Measurements from ENCODE around the gene FOXO3. TPM values are rescaled to one million over a fixed set of nuclear protein-coding genes. Genes with fewer than 3 reads are reported as not detected.
A peak's percentile ranks its signal among the peaks of the same experiment; 100 is the strongest.

The FOXO3 gene
- total RNA-seq, 2 donors from 2014 or later: 10.4 to 21.3 TPM

DNA sequence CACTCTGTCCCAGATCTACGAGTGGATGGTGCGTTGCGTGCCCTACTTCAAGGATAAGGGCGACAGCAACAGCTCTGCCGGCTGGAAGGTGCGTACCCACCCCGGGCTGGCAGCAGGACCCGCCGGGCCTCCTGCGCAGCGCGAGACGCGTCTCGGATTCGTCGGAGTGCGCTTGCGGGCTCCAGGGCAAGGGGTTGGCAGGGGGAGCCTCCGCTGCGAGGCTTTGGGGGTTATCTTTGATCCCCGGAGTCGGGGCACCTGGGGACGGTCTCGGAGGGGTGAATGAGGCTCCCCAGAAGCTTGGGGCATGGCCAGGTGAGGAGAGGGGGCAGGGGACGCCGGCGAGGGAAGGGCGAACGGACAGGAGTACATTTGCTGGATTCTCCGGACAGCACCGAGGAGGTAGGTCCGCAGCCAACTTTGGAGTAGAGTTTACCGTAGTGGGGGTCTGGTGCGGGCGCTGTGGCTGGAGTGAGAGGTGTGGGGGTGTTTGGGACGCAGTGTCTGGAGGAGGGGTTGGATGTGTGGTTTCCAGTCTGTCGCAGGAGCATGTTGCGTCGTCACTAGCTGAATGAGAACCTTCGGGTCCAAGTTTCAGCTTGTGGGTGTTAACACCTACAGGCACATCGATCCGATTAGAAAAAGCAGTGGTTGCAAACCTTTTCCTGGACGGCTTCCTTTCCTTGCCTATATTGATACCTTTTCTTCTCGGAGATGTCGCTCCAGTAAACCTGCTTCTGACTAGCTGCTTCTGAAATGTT, 1.2 kb downstream of the FOXO3 start:
- Mint-ChIP-seq H3K9me3 (no peaks in the 10 kb centered on the region), H3K27me3 (no peaks in the 10 kb centered on the region), H3K4me1 (peaks cover 38% of the 10 kb centered on the region), H3K27ac (peak overlapping the region; percentile 31), H3K36me3 (ENCODE audit: low read depth) (peaks cover 54% of the 10 kb centered on the region), H3K4me3 (peak overlapping the region; percentile 76)
- no peak for ATAC-seq (replicated peaks)

DNA sequence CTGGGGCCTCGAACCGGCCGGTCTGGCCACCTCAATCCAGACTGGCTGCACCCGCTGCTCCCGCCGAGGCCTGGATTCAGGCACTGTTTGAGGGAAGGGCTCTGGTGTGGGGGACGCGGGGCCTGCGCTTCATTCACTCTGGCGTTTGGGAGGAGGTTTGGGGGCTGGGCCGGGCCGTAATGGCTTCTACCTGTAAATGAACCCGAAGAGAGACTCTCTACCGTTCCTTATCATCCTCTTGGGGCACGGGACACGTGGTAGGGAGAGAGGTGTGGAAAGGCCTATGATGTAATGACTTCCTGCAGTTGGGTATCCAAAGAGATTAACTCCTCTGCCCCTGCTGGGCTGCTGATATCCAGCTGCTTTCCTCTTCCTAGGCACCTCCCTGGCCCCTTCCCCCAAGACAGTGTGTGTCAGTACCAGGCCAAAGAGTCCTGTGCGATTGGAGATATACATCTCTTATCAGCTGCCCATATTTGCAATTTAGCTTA, 1.8 kb downstream of the FOXO3 start:
- ATAC-seq (replicated peaks): no peak
- Mint-ChIP-seq H3K4me3 (peak overlapping the region; percentile 76), H3K9me3 (no peaks in the 10 kb centered on the region), H3K36me3 (ENCODE audit: low read depth) (peaks cover 60% of the 10 kb centered on the region), H3K4me1 (peaks cover 43% of the 10 kb centered on the region), H3K27me3 (no peaks in the 10 kb centered on the region), H3K27ac (peak overlapping the region; percentile 31)

DNA sequence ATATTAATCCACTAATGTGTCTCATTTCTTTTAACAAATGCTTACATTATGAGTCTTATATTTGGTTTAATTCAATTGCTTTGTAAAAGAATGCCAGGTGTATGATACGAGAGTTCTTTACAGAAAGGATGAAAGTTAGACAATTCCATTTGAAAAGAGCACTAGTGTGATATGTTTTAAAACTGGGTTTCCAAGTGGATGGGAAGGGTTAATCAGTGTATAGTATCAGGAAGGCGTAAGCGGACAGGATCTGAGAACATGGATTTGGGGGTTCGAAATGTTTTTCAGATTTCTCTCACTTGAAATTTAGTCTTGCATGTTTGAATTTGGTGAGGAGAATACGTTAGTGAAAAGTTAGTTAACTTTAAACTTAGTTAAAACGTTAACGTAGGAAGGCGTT, 2.6 kb downstream of the FOXO3 start:
- Mint-ChIP-seq H3K4me3 (peak overlapping the region; percentile 76), H3K9me3 (no peaks in the 10 kb centered on the region), H3K4me1 (peaks cover 46% of the 10 kb centered on the region), H3K27ac (no peak overlapping the region), H3K27me3 (no peaks in the 10 kb centered on the region), H3K36me3 (ENCODE audit: low read depth) (peaks cover 66% of the 10 kb centered on the region)
- no peak for ATAC-seq (replicated peaks)

DNA sequence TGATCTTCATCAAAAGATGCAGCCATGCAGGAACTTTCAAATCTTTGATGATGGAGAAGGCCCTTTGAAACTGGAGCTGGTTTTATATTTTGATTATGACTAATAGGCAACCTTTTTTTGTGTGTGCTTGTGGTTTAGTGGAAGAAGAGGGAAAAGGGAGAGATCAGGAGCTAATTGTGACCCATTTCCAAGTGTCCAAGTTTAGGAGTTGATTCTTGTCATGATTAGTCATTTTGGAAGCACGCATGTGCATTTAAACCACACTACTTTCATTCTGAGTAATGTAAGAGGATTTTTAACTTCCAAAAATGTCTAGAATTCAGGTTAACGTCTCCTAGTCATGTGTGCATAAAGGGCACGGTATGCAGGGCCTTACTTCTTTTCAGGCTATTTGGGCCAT, 3.5 kb downstream of the FOXO3 start:
- Mint-ChIP-seq H3K4me1 (peaks cover 54% of the 10 kb centered on the region), H3K9me3 (no peaks in the 10 kb centered on the region), H3K27me3 (no peaks in the 10 kb centered on the region), H3K36me3 (ENCODE audit: low read depth) (peaks cover 69% of the 10 kb centered on the region), H3K4me3 (peak overlapping the region; percentile 67), H3K27ac (peak overlapping the region; percentile 79)
- peak; percentile 16 for ATAC-seq (replicated peaks)

DNA sequence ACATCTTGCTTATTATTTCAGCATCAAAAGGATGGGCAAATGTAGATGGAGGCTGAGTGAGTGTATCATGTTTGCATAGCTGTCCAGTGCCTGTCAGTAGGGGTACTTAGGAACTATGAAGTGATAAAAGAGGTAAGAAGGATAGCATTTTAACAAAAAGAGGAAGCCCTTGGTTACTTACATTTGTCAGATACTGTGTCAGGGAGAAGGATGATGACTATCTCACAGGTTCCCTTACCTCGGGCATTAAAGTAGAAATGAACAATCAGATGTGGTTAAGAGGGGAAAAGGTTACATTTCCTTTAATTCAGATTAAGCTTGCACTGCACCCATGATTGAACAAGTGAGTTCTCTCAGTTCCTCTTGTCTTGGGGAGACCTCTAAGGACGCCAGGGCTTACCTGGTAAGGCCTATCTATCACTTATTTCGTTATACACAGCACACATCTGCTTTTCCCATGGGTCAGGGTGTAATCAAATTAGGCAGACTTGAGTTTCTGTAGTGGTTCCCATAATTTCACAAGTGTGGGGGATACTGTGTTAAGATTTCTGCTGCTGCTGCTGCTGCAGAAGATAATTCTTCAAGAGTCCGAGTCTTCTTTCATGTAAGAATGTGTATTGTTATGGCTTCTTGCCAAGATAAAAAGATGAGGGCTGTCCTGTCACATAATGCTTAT, 4.5 kb downstream of the FOXO3 start:
- peaks cover 54% of the 10 kb centered on the region for H3K4me1 Mint-ChIP-seq
- H3K9me3 Mint-ChIP-seq: no peaks in the 10 kb centered on the region
- peak overlapping the region; percentile 79 for H3K27ac Mint-ChIP-seq
- H3K27me3 Mint-ChIP-seq: no peaks in the 10 kb centered on the region
- H3K36me3 Mint-ChIP-seq (ENCODE audit: low read depth): peaks cover 77% of the 10 kb centered on the region
- peak overlapping the region; percentile 67 for H3K4me3 Mint-ChIP-seq
- peak; percentile 72 for ATAC-seq (replicated peaks)

DNA sequence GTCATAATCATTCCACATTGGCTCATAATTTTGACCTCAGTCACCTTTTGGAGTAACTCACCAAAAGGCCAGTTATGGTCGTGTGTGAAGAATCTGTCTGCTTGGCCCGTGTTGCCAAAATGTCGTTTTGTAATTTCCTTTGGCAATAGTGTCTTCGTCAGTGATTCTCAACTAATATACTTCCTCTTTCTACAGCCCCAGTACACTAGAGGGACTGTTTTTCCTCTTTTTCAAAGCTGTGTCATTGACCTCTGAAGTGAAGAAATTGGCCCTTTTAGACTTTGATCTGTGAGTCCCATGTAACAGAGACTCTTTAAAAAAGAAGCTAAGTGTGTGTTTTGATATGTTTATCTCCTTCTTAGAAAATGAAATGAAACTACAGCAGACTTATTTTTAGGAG, 5.2 kb downstream of the FOXO3 start:
- H3K27ac Mint-ChIP-seq: peak overlapping the region; percentile 79
- H3K9me3 Mint-ChIP-seq: no peaks in the 10 kb centered on the region
- H3K4me1 Mint-ChIP-seq: peaks cover 55% of the 10 kb centered on the region
- no peak for ATAC-seq (replicated peaks)
- peak overlapping the region; percentile 67 for H3K4me3 Mint-ChIP-seq
- H3K36me3 Mint-ChIP-seq (ENCODE audit: low read depth): peaks cover 84% of the 10 kb centered on the region
- no peaks in the 10 kb centered on the region for H3K27me3 Mint-ChIP-seq

DNA sequence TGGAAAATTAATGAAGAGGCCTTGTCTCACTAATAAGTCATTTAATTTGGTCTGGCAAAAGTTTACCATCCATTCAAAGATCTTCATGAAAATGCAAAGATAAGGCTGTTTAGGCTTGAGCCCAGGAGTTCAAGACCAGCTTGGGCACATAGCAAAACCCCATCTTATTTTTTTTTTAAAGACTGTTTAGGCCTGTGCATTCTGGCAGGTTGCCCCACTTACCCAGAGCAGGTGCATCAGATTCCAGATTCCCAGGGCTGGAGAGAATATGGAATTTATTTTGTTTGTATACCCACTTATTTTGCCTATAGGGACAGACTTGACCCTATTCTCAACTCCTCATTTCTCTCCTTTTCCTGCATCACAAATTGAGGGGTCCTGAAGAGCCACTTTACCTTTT, 5.7 kb downstream of the FOXO3 start:
- H3K27me3 Mint-ChIP-seq: no peaks in the 10 kb centered on the region
- H3K27ac Mint-ChIP-seq: peak overlapping the region; percentile 79
- peaks cover 89% of the 10 kb centered on the region for H3K36me3 Mint-ChIP-seq (ENCODE audit: low read depth)
- peak overlapping the region; percentile 67 for H3K4me3 Mint-ChIP-seq
- ATAC-seq (replicated peaks): no peak
- peaks cover 60% of the 10 kb centered on the region for H3K4me1 Mint-ChIP-seq
- no peaks in the 10 kb centered on the region for H3K9me3 Mint-ChIP-seq

DNA sequence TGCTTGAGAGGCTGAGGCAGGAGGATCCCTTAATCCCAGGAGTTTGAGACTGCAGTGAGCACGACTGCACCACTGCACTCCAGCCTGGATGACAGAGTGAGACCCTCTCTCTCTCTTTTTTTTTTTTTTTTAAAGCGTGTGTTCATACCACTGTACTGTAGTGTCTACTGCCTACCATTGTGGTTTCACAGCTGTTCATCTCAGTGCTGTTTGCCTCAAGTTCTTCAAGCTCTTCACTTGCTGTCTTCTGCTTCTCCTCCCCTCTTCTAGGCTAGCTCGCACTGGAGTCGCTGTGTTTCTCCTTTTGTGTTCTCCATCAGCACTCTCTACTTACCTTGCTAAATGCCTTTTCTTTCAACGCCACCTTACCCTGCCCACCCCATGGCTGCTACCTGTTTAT, 7.4 kb downstream of the FOXO3 start:
- peaks cover 51% of the 10 kb centered on the region for H3K4me1 Mint-ChIP-seq
- no peak overlapping the region for H3K27ac Mint-ChIP-seq
- H3K9me3 Mint-ChIP-seq: no peaks in the 10 kb centered on the region
- no peak for ATAC-seq (replicated peaks)
- no peaks in the 10 kb centered on the region for H3K27me3 Mint-ChIP-seq
- no peak overlapping the region for H3K4me3 Mint-ChIP-seq
- peaks cover 78% of the 10 kb centered on the region for H3K36me3 Mint-ChIP-seq (ENCODE audit: low read depth)

DNA sequence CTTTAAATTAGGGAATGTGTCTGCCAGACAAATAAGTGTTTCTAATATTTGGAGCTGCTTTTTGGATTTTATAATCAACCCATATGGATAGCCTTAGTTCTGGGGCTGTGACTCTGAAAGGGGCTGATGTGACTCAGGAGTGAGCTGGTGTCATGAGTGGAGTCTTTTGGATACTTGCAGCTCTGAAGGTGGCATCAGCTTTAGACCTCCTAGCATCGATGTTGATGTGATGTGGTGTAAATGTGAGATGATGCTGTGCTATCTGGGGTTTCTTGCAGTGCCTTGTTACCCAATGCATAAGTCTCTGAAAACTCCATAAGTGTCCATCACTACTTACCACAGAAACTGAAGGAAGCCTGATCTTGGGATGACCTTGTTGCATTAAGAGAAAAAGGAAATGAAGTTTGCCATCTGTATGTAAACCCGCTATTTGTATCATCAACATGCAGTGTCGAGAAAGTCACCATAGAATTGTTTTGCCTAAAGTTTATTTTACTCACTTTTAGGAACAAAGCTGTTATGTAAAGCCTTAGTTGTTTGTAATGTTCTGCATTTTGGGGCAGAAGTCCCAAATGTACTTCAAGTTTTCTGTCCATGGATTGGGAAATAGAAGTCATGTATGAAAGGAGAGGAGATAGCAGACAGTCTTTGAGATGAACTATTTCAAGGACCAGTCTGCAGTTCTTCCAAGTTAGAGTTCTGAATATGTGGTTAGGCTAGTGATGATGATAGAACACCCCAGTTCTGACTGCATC, 8.0 kb downstream of the FOXO3 start:
- H3K4me3 Mint-ChIP-seq: no peak overlapping the region
- H3K27me3 Mint-ChIP-seq: no peaks in the 10 kb centered on the region
- ATAC-seq (replicated peaks): no peak
- no peak overlapping the region for H3K27ac Mint-ChIP-seq
- H3K9me3 Mint-ChIP-seq: no peaks in the 10 kb centered on the region
- peaks cover 74% of the 10 kb centered on the region for H3K36me3 Mint-ChIP-seq (ENCODE audit: low read depth)
- H3K4me1 Mint-ChIP-seq: peaks cover 47% of the 10 kb centered on the region

DNA sequence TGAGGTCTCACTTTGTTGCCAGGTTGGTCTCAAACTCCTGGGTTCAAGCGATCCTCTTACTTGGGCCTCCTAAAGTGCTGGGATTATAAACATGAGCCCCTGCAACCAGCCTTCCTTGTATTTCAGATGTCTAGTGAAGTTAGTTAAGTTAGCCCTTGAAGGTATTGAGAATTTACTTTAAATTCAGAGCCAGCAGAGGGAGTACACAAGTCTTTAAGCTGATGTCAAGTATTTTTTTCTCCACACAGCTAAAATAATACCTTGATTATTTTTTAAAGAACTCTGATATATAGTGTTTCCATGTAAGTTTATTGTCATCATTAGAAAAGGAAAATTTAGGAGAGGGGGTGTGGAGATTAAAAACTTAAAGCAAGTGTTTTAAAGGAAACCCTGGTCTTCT, 9.8 kb downstream of the FOXO3 start:
- Mint-ChIP-seq H3K27ac (no peak overlapping the region), H3K4me1 (peaks cover 43% of the 10 kb centered on the region), H3K27me3 (no peaks in the 10 kb centered on the region), H3K36me3 (ENCODE audit: low read depth) (peaks cover 67% of the 10 kb centered on the region), H3K4me3 (no peak overlapping the region), H3K9me3 (no peaks in the 10 kb centered on the region)
- no peak for ATAC-seq (replicated peaks)

DNA sequence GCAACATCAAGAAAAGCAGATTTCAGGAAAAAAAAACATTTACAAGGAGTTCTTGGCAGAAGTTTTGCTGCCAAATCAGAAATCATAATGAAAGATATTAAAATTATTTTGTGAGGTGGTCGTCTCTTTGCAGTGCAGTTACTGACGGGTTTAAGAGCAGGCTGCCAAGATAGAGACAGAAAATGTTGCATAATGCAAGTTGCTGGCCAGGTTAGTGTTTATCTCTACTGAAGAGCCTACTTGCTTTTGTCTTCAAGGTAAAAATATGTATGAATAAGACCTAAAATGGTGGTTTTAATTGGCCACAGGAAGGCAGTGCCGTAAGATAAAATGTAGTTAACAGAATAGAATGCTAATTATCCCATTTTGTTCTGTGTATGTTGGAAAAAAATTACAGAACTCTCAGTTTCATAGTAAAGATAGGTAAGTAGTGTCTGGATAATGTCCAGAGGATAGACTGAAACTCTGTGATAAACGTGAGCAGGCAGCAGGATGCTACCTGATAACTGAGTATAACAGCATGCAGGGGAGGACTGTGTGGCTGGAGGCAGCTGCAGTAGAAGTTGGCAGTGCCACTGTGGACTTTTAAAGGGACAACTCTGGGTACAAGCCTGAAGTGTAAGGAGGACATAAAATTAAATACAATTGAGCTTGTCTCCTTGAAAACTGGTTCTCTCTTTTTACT, 13.9 kb downstream of the FOXO3 start:
- no peaks in the 10 kb centered on the region for H3K27me3 Mint-ChIP-seq
- H3K36me3 Mint-ChIP-seq (ENCODE audit: low read depth): peaks cover 34% of the 10 kb centered on the region
- H3K27ac Mint-ChIP-seq: no peak overlapping the region
- peaks cover 36% of the 10 kb centered on the region for H3K4me1 Mint-ChIP-seq
- no peak for ATAC-seq (replicated peaks)
- H3K4me3 Mint-ChIP-seq: peak overlapping the region; percentile 30
- no peaks in the 10 kb centered on the region for H3K9me3 Mint-ChIP-seq

DNA sequence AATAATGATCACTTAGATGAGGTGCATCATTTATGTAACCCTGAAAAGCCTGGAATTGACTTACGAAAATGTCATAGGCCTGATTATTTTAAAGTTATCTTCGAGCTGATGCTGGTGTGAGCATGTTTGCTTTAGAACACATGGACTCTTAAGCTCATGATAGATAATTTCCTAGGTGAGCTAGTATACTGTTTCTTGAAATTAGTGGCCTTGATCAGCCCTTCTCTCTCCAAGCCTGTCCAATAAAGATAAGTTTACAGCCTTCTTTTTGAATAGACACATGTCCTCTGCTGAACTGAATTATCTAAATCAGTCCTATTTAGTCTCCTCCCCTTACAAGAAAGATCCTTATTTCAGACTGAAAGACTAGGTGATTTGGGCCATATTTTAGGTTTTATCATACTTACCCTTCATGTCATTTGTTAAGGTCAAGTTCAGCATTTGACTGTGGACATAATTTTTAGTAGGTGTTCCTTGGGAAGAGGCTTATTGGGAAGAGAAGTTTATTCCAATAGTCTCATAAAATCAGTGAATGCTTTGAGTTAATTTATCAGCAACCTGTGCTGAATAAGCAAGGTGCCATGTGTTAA, 15.3 kb downstream of the FOXO3 start:
- no peak for ATAC-seq (replicated peaks)
- Mint-ChIP-seq H3K27me3 (no peaks in the 10 kb centered on the region), H3K27ac (no peak overlapping the region), H3K4me1 (peaks cover 38% of the 10 kb centered on the region), H3K9me3 (no peaks in the 10 kb centered on the region), H3K36me3 (ENCODE audit: low read depth) (peaks cover 22% of the 10 kb centered on the region), H3K4me3 (no peak overlapping the region)

DNA sequence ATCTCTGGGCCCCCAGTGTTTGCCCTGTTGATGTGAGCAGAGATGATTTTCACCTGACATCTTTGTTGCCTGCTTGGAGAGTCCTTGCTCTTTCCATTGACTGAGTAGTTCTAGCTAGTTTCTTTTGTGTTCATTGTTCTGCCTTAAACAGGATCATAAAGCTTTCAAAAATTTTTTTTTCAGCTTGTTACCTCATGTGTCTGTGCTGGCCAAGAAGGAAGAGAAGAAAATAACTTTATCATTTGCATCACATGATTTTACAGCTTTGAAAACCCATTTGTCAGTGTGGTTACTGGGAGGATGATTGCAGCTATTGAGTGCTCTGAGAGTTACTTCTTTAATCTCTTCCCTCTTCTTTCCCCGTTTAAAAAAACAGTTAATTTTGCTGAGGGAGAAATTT, 16.0 kb downstream of the FOXO3 start:
- Mint-ChIP-seq H3K27me3 (no peaks in the 10 kb centered on the region), H3K9me3 (no peaks in the 10 kb centered on the region), H3K4me3 (peak overlapping the region; percentile 2), H3K36me3 (ENCODE audit: low read depth) (peaks cover 15% of the 10 kb centered on the region), H3K27ac (no peak overlapping the region), H3K4me1 (peaks cover 39% of the 10 kb centered on the region)
- no peak for ATAC-seq (replicated peaks)

DNA sequence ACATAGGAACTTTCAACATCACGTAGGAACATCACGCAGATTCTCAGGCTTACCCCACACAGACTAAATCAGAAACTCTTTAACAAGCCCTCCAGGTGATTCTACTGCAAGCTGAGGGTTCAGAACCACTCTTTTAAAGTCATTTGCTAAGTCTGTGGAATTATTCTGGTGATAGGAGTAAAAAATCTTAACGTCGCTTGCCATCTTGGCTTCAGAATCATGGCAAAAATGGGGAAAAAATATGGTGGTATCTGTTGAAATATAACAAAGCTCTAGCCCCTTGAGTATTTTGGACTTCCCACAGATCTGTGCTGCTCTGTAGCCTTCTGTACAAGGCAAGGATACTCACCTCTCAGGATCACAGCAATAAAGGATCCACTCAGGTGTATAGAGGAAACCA, 17.4 kb downstream of the FOXO3 start:
- Mint-ChIP-seq H3K36me3 (ENCODE audit: low read depth) (peaks cover 13% of the 10 kb centered on the region), H3K4me3 (no peak overlapping the region), H3K9me3 (no peaks in the 10 kb centered on the region), H3K27ac (peak overlapping the region; percentile 8), H3K27me3 (no peaks in the 10 kb centered on the region), H3K4me1 (peaks cover 45% of the 10 kb centered on the region)
- ATAC-seq (replicated peaks): no peak
